GM12878 (cell line): Measurements from ENCODE around the gene SLC22A4. TPM values are rescaled to one million over a fixed set of nuclear protein-coding genes. Genes with fewer than 3 reads are reported as not detected.

ENCODE experiments used
- ATAC-seq: fragments of 200-7000 bp; cut with Tn5 transposase; 3 replicates; pipeline ENCODE4 v1.9.1; 2020; ENCODE audit warnings: mild to moderate bottlenecking, moderate library complexity
- BruUV-seq: library from RNA; stranded (reverse); fragments of 400-500 nt; replicated peaks from 2 replicates; lab custom pipeline; 2021; lab: Mats Ljungman, UMichigan
- CTCF ChIA-PET: fragments of 300-600 bp; sonication (Branson Sonifier 250); formaldehyde crosslinking; extraction: SDS; loops from one replicate; lab custom pipeline; 2021; ENCODE audit warnings: inconsistent platforms; lab: Yijun Ruan, JAX
- POLR2A ChIA-PET: fragments of 350-600 bp; formaldehyde crosslinking; extraction: SDS; loops from one replicate; lab custom pipeline; 2021; ENCODE audit warnings: inconsistent platforms; lab: Charles Lee
- RAD21 ChIA-PET: fragments of 300-600 bp; sonication (Branson Sonifier 250); formaldehyde crosslinking; loops from one replicate; lab custom pipeline; 2023; ENCODE audit warnings: antibody characterized with exemption; ENCODE audit not compliant: unreplicated experiment; lab: Charles Lee
- SMC1A ChIA-PET: fragments of 300-600 bp; sonication (Branson Sonifier 250); formaldehyde crosslinking; loops from one replicate; lab custom pipeline; 2023; ENCODE audit not compliant: unreplicated experiment, uncharacterized antibody; lab: Charles Lee
- DNase-seq: peaks from one replicate; pipeline ENCODE4 v3.0.0-alpha.2; 2011; ENCODE audit warnings: low read depth, low spot score
- FAIRE-seq: peaks from 3 replicates; lab custom pipeline; 2011; peaks lifted over from hg19 to GRCh38; lab: Jason Lieb, UNC
- H2AFZ ChIP-seq: 2 replicates; pipeline ENCODE4 v1.6.0; 2011; ENCODE audit warnings: low read depth, low read length, control low read depth; ENCODE audit not compliant: control insufficient read depth
- H3K27ac ChIP-seq: 2 replicates; pipeline ENCODE4 v1.5.1; 2011; ENCODE audit warnings: control low read depth; ENCODE audit not compliant: control insufficient read depth, insufficient read depth
- H3K27me3 ChIP-seq, 2 experiments: replicated peaks in 1 of 2; 2 replicates each; pipeline versions ENCODE4 v1.6.0 to v1.6.1; 2011; ENCODE audit warnings: low read length in 1 of 2; ENCODE audit not compliant: control insufficient read depth in 2 of 2, insufficient read depth in 2 of 2
- H3K36me3 ChIP-seq, 2 experiments: 2 replicates each; pipeline ENCODE4 v1.5.1; 2011; ENCODE audit warnings: low read length in 1 of 2; ENCODE audit not compliant: control insufficient read depth in 2 of 2, insufficient read depth in 2 of 2
- H3K4me1 ChIP-seq: 2 replicates; pipeline ENCODE4 v1.6.1; 2011; ENCODE audit warnings: mild to moderate bottlenecking, low read length, moderate library complexity, mixed read lengths; ENCODE audit not compliant: control insufficient read depth, insufficient read depth
- H3K4me2 ChIP-seq: 2 replicates; pipeline ENCODE4 v1.6.0; 2011; ENCODE audit warnings: control low read depth; ENCODE audit not compliant: control insufficient read depth, insufficient read depth
- H3K4me3 ChIP-seq: fragments of 200-600 bp; sonication (generic); 2 replicates; pipeline ENCODE4 v1.5.1; 2016
- H3K79me2 ChIP-seq: 2 replicates; pipeline ENCODE4 v1.6.0; 2011; ENCODE audit warnings: low read length; ENCODE audit not compliant: control insufficient read depth, insufficient read depth
- H3K9ac ChIP-seq: 2 replicates; pipeline ENCODE4 v1.8.0; 2011; ENCODE audit warnings: low read length, control low read depth, mixed read lengths; ENCODE audit not compliant: control insufficient read depth, insufficient read depth
- H3K9me3 ChIP-seq: replicated peaks from 3 replicates; pipeline ENCODE4 v1.5.1; 2011; ENCODE audit warnings: mild to moderate bottlenecking, low read length; ENCODE audit not compliant: control insufficient read depth, insufficient read depth
- H4K20me1 ChIP-seq: 2 replicates; pipeline ENCODE4 v1.6.0; 2011; ENCODE audit not compliant: control insufficient read depth, insufficient read depth
- CHD1 ChIP-seq: IDR thresholded peaks from 2 replicates; pipeline ENCODE4 v1.6.1; 2012; ENCODE audit warnings: low read depth, low read length, improper control_type of control experiment
- FOXM1 ChIP-seq: IDR thresholded peaks from 2 replicates; pipeline ENCODE4 v1.6.1; 2012; ENCODE audit warnings: low read depth, mild to moderate bottlenecking, inconsistent platforms, low read length, moderate library complexity
- MEF2B ChIP-seq: fragments of 450-650 bp; IDR thresholded peaks from 2 replicates; pipeline ENCODE4 v1.6.1; 2018; ENCODE audit warnings: mild to moderate bottlenecking, moderate library complexity; ENCODE audit not compliant: partially characterized antibody, poor library complexity, severe bottlenecking
- POLR2AphosphoS2 ChIP-seq: IDR thresholded peaks from 2 replicates; pipeline ENCODE4 v1.6.1; 2011; ENCODE audit warnings: low read depth, mild to moderate bottlenecking, low read length, improper control_type of control experiment, moderate library complexity
- RFX5 ChIP-seq: IDR thresholded peaks from 2 replicates; pipeline ENCODE4 v1.6.1; 2011; ENCODE audit warnings: low read depth, low read length, improper control_type of control experiment
- TARDBP ChIP-seq: IDR thresholded peaks from 2 replicates; pipeline ENCODE4 v1.6.1; 2016; ENCODE audit warnings: borderline replicate concordance
- TCF12 ChIP-seq: IDR thresholded peaks from 2 replicates; pipeline ENCODE4 v1.6.1; 2011; ENCODE audit warnings: low read depth, mild to moderate bottlenecking, low read length
- YBX1 ChIP-seq: fragments of 450-650 bp; IDR thresholded peaks from 2 replicates; pipeline ENCODE4 v1.6.1; 2016; ENCODE audit warnings: antibody characterized with exemption
- ZBED1 ChIP-seq: IDR thresholded peaks from 2 replicates; pipeline ENCODE4 v1.6.1; 2016; ENCODE audit warnings: borderline replicate concordance
- ZNF274 ChIP-seq: IDR thresholded peaks from one replicate; pipeline ENCODE4 v1.8.0; 2011; ENCODE audit not compliant: insufficient read length, insufficient read depth
- ZNF687 ChIP-seq: fragments of 450-650 bp; IDR thresholded peaks from 2 replicates; pipeline ENCODE4 v1.6.1; 2017; ENCODE audit warnings: mild to moderate bottlenecking, moderate library complexity
- WGBS: methylation state at CpG from one replicate; pipeline ENCODE4 v1.1.6; 2016; ENCODE audit warnings: low lambda C conversion rate; ENCODE audit not compliant: insufficient replicate concordance, insufficient coverage; ENCODE audit errors: missing lambda C conversion rate; 5-methylcytosine and 5-hydroxymethylcytosine counted together
- in situ Hi-C: fragments of 300-500 bp; cut with MboI; formaldehyde crosslinking; loops from 9 replicates; pipeline ENCODE4 v1.14.3; 2018; ENCODE audit warnings: mixed read lengths
- intact Hi-C: fragments of 100-400 bp; cut with micrococcal nuclease; formaldehyde crosslinking; loops from one replicate; pipeline ENCODE4 v1.14.2; 2022; ENCODE audit not compliant: unreplicated experiment
- polyA plus RNA-seq, 11 experiments: library from polyadenylated mRNA; depleted of rRNA in 4 of 11; unstranded in 6 of 11; stranded (reverse) in 5 of 11; fragments of >200 nt; fragmentation: Nextera tagmentation in 4 of 11; fragmentation: Illumina TruSeq in 1 of 11; extraction: Ambion mirVana in 4 of 11; extraction: Trizol in 1 of 11; gene quantifications; 1 replicate in 1 of 11; 2 replicates in 10 of 11; pipeline versions ENCODE4 v1.2.1 to v1.2.3, GENCODE V29; 2011 to 2016; ENCODE audit warnings: inconsistent platforms in 2 of 11, missing spikeins in 2 of 11, low read depth in 1 of 11
- total RNA-seq, 4 experiments: library from RNA; depleted of rRNA in 3 of 4; stranded (reverse); fragments of >200 nt in 3 of 4; fragmentation: Illumina TruSeq in 1 of 4; extraction: Trizol in 1 of 4; gene quantifications; 2 replicates each; pipeline versions ENCODE4 v1.2.1 to v1.2.3, GENCODE V29; 2013 to 2021

The SLC22A4 gene
- total and polyA plus RNA-seq, 10 of the 15 experiments (the other 5 are each of a cell fraction or from before 2014, with no cell fraction given): 0.04 to 0.61 (median 0.10) TPM; not detected in 2

- no peak for TF ChIP-seq ZNF687
- no peak for TF ChIP-seq RFX5
- no peak for TF ChIP-seq TARDBP
- TF ChIP-seq POLR2AphosphoS2: no peak
- no peak for TF ChIP-seq ZBED1
- no peak for TF ChIP-seq ZNF274
- TF ChIP-seq YBX1: no peak
- TF ChIP-seq, all 136 proteins: peak for 0
These were observed 16.9 kb upstream of the SLC22A4 start (continued) for GRCh38 chr5:132277256-132277655.

- in situ Hi-C loops (no loop called here), intact Hi-C loops (no loop called here)
- ChIA-PET POLR2A (interaction anchor here (0.5 to 0.6 kb wide), 2 partner anchors 48 to 80 kb away, joined by 3 to 6 read pairs; no protein-coding TSS in a partner anchor), RAD21 (interaction anchor here (0.6 to 1.2 kb wide), 3 partner anchors 41 to 136 kb away, joined by 3 read pairs; no protein-coding TSS in a partner anchor), CTCF (interaction anchor here (1.1 to 3.5 kb wide), 3 partner anchors 10 to 41 kb away, joined by 3 to 16 read pairs (median 4); no protein-coding TSS in a partner anchor), SMC1A (interaction anchor here (1.0 kb wide), 1 partner anchor 40 kb away, joined by 3 read pairs; no protein-coding TSS in a partner anchor)
- no peak for ATAC-seq
- H3K36me3 ChIP-seq: no peaks in the 10 kb centered on the region
- no peak for FAIRE-seq
- no peaks in the 10 kb centered on the region; a peak in 1 of 4 replicates for H3K27me3 ChIP-seq
- BruUV-seq: no TSS peak
- H3K9me3 ChIP-seq: no peaks in the 10 kb centered on the region
- no peak overlapping the region for H3K9ac ChIP-seq
- H4K20me1 ChIP-seq: no peaks in the 10 kb centered on the region
- H3K4me2 ChIP-seq: no peak overlapping the region
- TF ChIP-seq TCF12 (no peak), CHD1 (no peak), FOXM1 (no peak), MEF2B (no peak)
- H3K4me1 ChIP-seq: no peaks in the 10 kb centered on the region
- whole genome bisulfite sequencing: 34% methylated on average over 6 of the region's 6 CpGs
- H3K4me3 ChIP-seq: no peak overlapping the region
- H3K27ac ChIP-seq: no peak overlapping the region
- no peak overlapping the region for H2AFZ ChIP-seq
- H3K79me2 ChIP-seq: no peaks in the 10 kb centered on the region
- DNase-seq: no peak
These were observed 16.0 kb upstream of the SLC22A4 start for GRCh38 chr5:132277971-132278853.
